Measurements from ENCODE around the gene APOBR. TPM values are rescaled to one million over a fixed set of nuclear protein-coding genes. Genes with fewer than 3 reads are reported as not detected.

The APOBR gene
- total RNA-seq, 1 donor from 2014 or later: not detected

DNA sequence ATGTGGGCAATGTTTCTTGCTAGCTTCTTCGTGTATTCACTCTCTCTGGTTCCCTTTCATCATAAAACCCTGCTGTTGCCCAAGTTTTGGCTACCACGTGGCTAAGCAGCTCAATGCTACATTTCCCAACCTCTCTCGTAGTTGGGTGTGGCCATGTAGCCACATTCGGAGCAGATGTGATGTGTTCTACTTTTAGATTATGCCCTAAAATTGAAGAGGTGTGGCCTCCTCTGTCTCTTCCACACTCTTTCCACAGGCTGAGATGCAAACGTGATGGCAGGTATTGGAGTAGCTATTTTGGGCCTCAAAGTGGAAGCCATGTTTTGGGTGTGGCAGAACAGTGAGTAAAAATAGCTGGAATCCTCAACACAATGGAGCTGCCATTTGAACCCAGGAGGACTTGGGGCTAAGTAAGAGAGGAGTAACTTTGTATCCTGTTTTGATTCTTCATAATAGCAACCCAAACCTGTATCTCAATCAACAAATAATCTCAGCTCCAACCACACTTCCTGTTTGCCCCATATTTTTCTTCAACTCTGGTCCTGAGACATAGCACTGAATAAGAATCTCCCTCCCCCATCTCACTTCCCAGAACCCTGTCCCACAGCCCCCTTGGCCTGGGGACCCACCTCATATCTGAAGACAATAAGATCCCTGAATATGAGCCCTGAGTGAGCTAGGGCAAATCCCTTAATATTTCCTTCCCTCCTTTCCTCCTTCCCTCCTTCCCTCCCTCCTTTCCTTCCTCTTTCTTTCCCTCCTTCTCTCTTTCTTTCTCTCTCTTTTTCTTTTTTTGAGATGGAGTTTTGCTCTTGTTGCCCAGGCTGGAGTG lies 40.3 kb downstream of the APOBR start:
- no peaks in the 10 kb centered on the region for H3K36me3 Mint-ChIP-seq
- H3K9me3 ChIP-seq (ENCODE audit: low read depth): no peaks in the 10 kb centered on the region
- H3K4me1 Mint-ChIP-seq: peaks cover 5% of the 10 kb centered on the region
- H3K4me1 ChIP-seq: no peaks in the 10 kb centered on the region
- H3K27ac ChIP-seq: no peak overlapping the region
- no peak overlapping the region for H3K4me3 Mint-ChIP-seq
- H2AFZ ChIP-seq (replicated peaks): no peak overlapping the region
- no peak overlapping the region for H3K27ac Mint-ChIP-seq
- no peak for DNase-seq (ENCODE audit: low spot score)
- H4K20me1 ChIP-seq (ENCODE audit: low read depth): no peaks in the 10 kb centered on the region
- no peaks in the 10 kb centered on the region for H3K9me3 Mint-ChIP-seq
- H3K79me2 ChIP-seq (ENCODE audit: low read depth): no peaks in the 10 kb centered on the region
- TF ChIP-seq, protein P1, sequence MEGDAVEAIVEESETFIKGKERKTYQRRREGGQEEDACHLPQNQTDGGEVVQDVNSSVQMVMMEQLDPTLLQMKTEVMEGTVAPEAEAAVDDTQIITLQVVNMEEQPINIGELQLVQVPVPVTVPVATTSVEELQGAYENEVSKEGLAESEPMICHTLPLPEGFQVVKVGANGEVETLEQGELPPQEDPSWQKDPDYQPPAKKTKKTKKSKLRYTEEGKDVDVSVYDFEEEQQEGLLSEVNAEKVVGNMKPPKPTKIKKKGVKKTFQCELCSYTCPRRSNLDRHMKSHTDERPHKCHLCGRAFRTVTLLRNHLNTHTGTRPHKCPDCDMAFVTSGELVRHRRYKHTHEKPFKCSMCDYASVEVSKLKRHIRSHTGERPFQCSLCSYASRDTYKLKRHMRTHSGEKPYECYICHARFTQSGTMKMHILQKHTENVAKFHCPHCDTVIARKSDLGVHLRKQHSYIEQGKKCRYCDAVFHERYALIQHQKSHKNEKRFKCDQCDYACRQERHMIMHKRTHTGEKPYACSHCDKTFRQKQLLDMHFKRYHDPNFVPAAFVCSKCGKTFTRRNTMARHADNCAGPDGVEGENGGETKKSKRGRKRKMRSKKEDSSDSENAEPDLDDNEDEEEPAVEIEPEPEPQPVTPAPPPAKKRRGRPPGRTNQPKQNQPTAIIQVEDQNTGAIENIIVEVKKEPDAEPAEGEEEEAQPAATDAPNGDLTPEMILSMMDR (IDR thresholded peaks at IDR 0.05): no peak
- TF ChIP-seq EZH2 (IDR thresholded peaks at IDR 0.05) (no peak), EZH2phosphoT487 (IDR thresholded peaks at IDR 0.05) (no peak)
- H3K9ac ChIP-seq: no peak overlapping the region
- H3K27me3 Mint-ChIP-seq (ENCODE audit: insufficient read depth, low read depth): peaks cover 2% of the 10 kb centered on the region
- H3K36me3 ChIP-seq: no peaks in the 10 kb centered on the region
- peaks cover 16% of the 10 kb centered on the region for H3F3A ChIP-seq (ENCODE audit: low read depth)
- H3K4me3 ChIP-seq: no peak overlapping the region
- no peak overlapping the region for H3K4me2 ChIP-seq
- H3K27me3 ChIP-seq: no peaks in the 10 kb centered on the region

DNA sequence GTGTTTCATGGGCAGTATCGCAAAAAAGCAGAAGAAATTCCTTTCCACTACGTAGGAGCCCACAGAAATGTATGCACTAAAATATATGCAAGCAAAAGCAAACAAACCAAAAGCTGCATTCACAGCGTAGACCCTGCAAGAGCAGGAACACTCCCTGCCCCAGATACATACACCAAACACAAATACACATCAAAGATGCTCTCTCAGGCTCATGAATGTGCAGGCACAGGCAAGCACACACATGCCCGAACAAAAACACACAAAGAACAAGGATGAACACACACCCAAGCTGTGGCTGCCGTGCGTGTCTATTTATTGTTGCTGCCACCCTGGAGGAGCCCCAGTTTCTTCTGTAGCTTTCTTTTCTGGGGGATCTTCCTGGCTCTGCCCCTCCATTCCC lies 42.6 kb downstream of the APOBR start:
- no peaks in the 10 kb centered on the region for H4K20me1 ChIP-seq (ENCODE audit: low read depth)
- peak overlapping the region; percentile 47 for H3K27ac Mint-ChIP-seq
- H3K4me2 ChIP-seq: no peak overlapping the region
- H2AFZ ChIP-seq (replicated peaks): peak overlapping the region; percentile 5
- H3K4me1 ChIP-seq: no peaks in the 10 kb centered on the region
- H3K27ac ChIP-seq: no peak overlapping the region
- TF ChIP-seq, protein P1 (IDR thresholded peaks at IDR 0.05): no peak
- TF ChIP-seq EZH2phosphoT487 (IDR thresholded peaks at IDR 0.05) (no peak), EZH2 (IDR thresholded peaks at IDR 0.05) (no peak)
- H3K4me3 ChIP-seq: no peak overlapping the region
- no peaks in the 10 kb centered on the region for H3K36me3 Mint-ChIP-seq
- no peak overlapping the region for H3K9ac ChIP-seq
- no peaks in the 10 kb centered on the region for H3K9me3 ChIP-seq (ENCODE audit: low read depth)
- peaks cover 11% of the 10 kb centered on the region for H3F3A ChIP-seq (ENCODE audit: low read depth)
- peaks cover 4% of the 10 kb centered on the region for H3K4me1 Mint-ChIP-seq
- no peak for DNase-seq (ENCODE audit: low spot score)
- H3K79me2 ChIP-seq (ENCODE audit: low read depth): no peaks in the 10 kb centered on the region
- H3K4me3 Mint-ChIP-seq: no peak overlapping the region
- peaks cover 6% of the 10 kb centered on the region for H3K27me3 Mint-ChIP-seq (ENCODE audit: insufficient read depth, low read depth)
- H3K27me3 ChIP-seq: no peaks in the 10 kb centered on the region
- no peaks in the 10 kb centered on the region for H3K36me3 ChIP-seq
- H3K9me3 Mint-ChIP-seq: no peaks in the 10 kb centered on the region

DNA sequence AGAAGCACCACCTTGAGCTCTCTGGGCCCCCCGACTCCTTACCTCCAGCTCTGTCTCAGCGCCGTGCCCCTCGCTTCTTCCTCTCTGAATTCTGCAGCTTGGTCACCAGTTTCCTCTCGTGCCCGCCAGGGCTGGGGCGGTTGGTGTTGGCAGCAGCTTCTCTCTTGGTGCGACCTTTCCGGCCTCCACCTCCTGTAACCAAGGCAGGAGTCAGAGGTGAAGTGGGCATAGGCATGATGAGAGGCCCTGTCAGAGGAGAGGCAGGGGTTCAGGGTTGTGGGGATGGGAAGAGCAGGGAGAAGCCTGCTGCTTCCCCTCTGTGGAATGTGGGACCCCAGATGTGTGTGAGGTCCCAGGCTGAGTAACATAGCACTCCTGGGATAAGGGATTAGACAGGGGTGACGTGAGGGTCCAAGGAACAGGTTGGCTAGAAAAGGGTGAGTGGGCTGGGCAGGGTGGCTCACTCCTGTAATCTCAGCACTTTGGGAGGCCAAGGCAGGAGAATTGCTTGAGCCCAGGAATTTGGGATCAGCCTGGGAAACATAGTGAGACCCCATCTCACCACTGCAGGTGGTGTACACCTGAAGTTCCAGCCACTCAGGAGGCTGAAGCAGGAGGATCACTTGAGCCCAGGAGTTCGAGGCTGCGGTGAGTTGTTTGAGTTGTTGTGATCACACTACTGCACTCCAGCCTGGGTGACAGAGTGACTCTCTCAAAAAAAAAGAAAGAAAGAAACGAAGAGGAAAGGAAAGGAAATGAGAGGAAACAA lies 43.7 kb downstream of the APOBR start:
- Histone ChIP-seq H4K20me1 (ENCODE audit: low read depth) (no peaks in the 10 kb centered on the region), H3K36me3 (no peaks in the 10 kb centered on the region), H3K9me3 (ENCODE audit: low read depth) (no peaks in the 10 kb centered on the region), H2AFZ (replicated peaks) (no peak overlapping the region), H3K9ac (no peak overlapping the region), H3K27me3 (no peaks in the 10 kb centered on the region), H3K4me1 (no peaks in the 10 kb centered on the region), H3K4me3 (no peak overlapping the region), H3F3A (ENCODE audit: low read depth) (no peaks in the 10 kb centered on the region), H3K4me2 (no peak overlapping the region), H3K79me2 (ENCODE audit: low read depth) (no peaks in the 10 kb centered on the region), H3K27ac (no peak overlapping the region)
- Mint-ChIP-seq H3K4me3 (no peak overlapping the region), H3K27ac (no peak overlapping the region), H3K36me3 (no peaks in the 10 kb centered on the region), H3K9me3 (no peaks in the 10 kb centered on the region), H3K4me1 (peaks cover 7% of the 10 kb centered on the region), H3K27me3 (ENCODE audit: insufficient read depth, low read depth) (peaks cover 6% of the 10 kb centered on the region)
- no peak for TF ChIP-seq EZH2phosphoT487 (IDR thresholded peaks at IDR 0.05)
- no peak for TF ChIP-seq EZH2 (IDR thresholded peaks at IDR 0.05)
- TF ChIP-seq, protein P1 (IDR thresholded peaks at IDR 0.05): no peak
- no peak for DNase-seq (ENCODE audit: low spot score)

Measured in neural progenitor cell (in vitro differentiated cells).